Measurements from ENCODE around the gene KLF1.
"Not testable (repeated sequence)": the region's sequence is repeated elsewhere in the genome, so short reads cannot be mapped to it uniquely, and the experiment has no call there.

DNA sequence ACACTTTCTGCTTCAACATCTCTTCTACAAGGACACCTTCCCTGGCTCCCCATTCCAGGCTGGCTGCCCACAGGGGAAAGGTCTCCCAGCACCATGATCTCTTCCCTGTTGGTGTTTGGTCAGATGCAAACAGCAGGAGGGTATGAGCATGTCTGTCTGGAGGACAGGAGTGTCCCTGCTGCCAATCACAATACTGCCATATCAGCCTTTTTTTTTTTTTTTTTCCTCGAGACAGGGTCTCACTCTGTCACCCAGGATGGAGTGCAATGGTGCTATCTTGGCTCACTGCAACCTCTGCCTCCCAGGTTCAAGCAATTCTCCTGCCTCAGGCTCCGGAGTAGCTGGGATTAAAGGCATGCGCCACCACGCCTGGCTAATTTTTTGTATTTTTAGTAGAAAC is 28.9 kb upstream of the KLF1 start:
- TF ChIP-seq, protein P1, sequence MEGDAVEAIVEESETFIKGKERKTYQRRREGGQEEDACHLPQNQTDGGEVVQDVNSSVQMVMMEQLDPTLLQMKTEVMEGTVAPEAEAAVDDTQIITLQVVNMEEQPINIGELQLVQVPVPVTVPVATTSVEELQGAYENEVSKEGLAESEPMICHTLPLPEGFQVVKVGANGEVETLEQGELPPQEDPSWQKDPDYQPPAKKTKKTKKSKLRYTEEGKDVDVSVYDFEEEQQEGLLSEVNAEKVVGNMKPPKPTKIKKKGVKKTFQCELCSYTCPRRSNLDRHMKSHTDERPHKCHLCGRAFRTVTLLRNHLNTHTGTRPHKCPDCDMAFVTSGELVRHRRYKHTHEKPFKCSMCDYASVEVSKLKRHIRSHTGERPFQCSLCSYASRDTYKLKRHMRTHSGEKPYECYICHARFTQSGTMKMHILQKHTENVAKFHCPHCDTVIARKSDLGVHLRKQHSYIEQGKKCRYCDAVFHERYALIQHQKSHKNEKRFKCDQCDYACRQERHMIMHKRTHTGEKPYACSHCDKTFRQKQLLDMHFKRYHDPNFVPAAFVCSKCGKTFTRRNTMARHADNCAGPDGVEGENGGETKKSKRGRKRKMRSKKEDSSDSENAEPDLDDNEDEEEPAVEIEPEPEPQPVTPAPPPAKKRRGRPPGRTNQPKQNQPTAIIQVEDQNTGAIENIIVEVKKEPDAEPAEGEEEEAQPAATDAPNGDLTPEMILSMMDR (IDR thresholded peaks at IDR 0.05; ENCODE audit: poor library complexity, severe bottlenecking), result not testable (repeated sequence)
- not testable (repeated sequence) for TF ChIP-seq RAD21 (conservative IDR thresholded peaks at IDR 0.05); TAF1 (IDR thresholded peaks at IDR 0.05; ENCODE audit: low read depth); EZH2 (IDR thresholded peaks at IDR 0.05; ENCODE audit: borderline replicate concordance, insufficient read depth, low read length, poor library complexity, severe bottlenecking); EP300 (conservative IDR thresholded peaks at IDR 0.05; ENCODE audit: poor library complexity, severe bottlenecking); SMC3 (conservative IDR thresholded peaks at IDR 0.05; ENCODE audit: poor library complexity); POLR2AphosphoS5 (IDR thresholded peaks at IDR 0.05); MXI1 (conservative IDR thresholded peaks at IDR 0.05; ENCODE audit: poor library complexity, severe bottlenecking)
- TF ChIP-seq, protein P2, sequence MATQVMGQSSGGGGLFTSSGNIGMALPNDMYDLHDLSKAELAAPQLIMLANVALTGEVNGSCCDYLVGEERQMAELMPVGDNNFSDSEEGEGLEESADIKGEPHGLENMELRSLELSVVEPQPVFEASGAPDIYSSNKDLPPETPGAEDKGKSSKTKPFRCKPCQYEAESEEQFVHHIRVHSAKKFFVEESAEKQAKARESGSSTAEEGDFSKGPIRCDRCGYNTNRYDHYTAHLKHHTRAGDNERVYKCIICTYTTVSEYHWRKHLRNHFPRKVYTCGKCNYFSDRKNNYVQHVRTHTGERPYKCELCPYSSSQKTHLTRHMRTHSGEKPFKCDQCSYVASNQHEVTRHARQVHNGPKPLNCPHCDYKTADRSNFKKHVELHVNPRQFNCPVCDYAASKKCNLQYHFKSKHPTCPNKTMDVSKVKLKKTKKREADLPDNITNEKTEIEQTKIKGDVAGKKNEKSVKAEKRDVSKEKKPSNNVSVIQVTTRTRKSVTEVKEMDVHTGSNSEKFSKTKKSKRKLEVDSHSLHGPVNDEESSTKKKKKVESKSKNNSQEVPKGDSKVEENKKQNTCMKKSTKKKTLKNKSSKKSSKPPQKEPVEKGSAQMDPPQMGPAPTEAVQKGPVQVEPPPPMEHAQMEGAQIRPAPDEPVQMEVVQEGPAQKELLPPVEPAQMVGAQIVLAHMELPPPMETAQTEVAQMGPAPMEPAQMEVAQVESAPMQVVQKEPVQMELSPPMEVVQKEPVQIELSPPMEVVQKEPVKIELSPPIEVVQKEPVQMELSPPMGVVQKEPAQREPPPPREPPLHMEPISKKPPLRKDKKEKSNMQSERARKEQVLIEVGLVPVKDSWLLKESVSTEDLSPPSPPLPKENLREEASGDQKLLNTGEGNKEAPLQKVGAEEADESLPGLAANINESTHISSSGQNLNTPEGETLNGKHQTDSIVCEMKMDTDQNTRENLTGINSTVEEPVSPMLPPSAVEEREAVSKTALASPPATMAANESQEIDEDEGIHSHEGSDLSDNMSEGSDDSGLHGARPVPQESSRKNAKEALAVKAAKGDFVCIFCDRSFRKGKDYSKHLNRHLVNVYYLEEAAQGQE (IDR thresholded peaks at IDR 0.05; ENCODE audit: borderline replicate concordance), result not testable (repeated sequence)
